Pancreas (tissue), 10 donors: ENCODE results near the gene C2CD3. TPM values are rescaled to one million over a fixed set of nuclear protein-coding genes. Genes with fewer than 3 reads are reported as not detected.
"Not testable (repeated sequence)": the region's sequence is repeated elsewhere in the genome, so short reads cannot be mapped to it uniquely, and the experiment has no call there.

ENCODE experiments used
- ATAC-seq, 4 donors: fragments of 200-7000 bp; cut with Tn5 transposase; one replicate each; pipeline versions ENCODE4 v1.8.0 to v1.9.1; 2020; ENCODE audit warnings: mild to moderate bottlenecking in 4 of 4, moderate library complexity in 4 of 4
- DNase-seq, 6 donors: peaks; one replicate each; pipeline ENCODE4 v3.0.0-alpha.2; 2020
- FAIRE-seq: peaks from 2 replicates; lab custom pipeline; 2012; peaks lifted over from hg19 to GRCh38; lab: Jason Lieb, UNC
- H3K27ac ChIP-seq, 4 donors: fragments of 200-600 bp; sonication (generic); 1 replicate in 3 of 4; 2 replicates in 1 of 4; pipeline versions ENCODE4 v1.5.0 to v1.8.0; 2020
- H3K27me3 ChIP-seq, 4 donors: fragments of 200-600 bp; one replicate each; pipeline ENCODE4 v1.8.0; 2021
- H3K36me3 ChIP-seq, 3 donors: fragments of 200-600 bp; sonication (generic) in 1 of 3; one replicate each; pipeline versions ENCODE4 v1.5.0 to v1.8.0; 2020 to 2021
- H3K4me1 ChIP-seq, 3 donors: fragments of 200-600 bp; one replicate each; pipeline ENCODE4 v1.8.0; 2021
- H3K4me3 ChIP-seq, 4 donors: fragments of 200-600 bp; sonication (generic) in 2 of 4; one replicate each; pipeline versions ENCODE4 v1.5.0 to v1.8.0; 2020 to 2021
- H3K9me3 ChIP-seq, 4 donors: fragments of 200-600 bp; one replicate each; pipeline ENCODE4 v1.8.0; 2021
- WGBS, 2 donors: extraction: QIAGEN DNeasy Blood & Tissue Kit; methylation state at CpG; one replicate each; pipeline ENCODE4 v1.1.7; 2013; 5-methylcytosine and 5-hydroxymethylcytosine counted together
- intact Hi-C, 3 donors: fragments of 100-400 bp; cut with DNase I; formaldehyde crosslinking; loops; one replicate each; pipeline versions ENCODE4 v1.11.1 to v1.14.2; 2022
- polyA plus RNA-seq, 2 donors: library from polyadenylated mRNA; stranded (reverse); fragments of 200-250 nt; gene quantifications; one replicate each; pipeline ENCODE4 v1.2.3, GENCODE V29; 2013
- total RNA-seq, 6 donors: library from RNA; stranded (reverse); fragmentation: NEBNext Ultra II Directional in 4 of 6; extraction: Animal tissue kit (Norgen Biotek cat#: 25700) in 4 of 6; gene quantifications; one replicate each; pipeline versions ENCODE4 v1.2.1 to v1.2.4, GENCODE V29; 2021 to 2023
- TF ChIP-seq, protein P1 (sequence below), 4 donors: fragments of 200-600 bp; sonication (generic) in 3 of 4; IDR thresholded peaks; one replicate each; pipeline versions ENCODE4 v1.5.0 to v1.8.0; 2021; ENCODE audit warnings: antibody characterized with exemption in 4 of 4
- donor health status: healthy with polysubstance abuse.
- donor health status: DM: no; HTN: no; CAD: no; lungs with moderate emphysema.
- donor health status: DM: no; HTN: no; CAD: no.
- donor health status: control.
- donor health status: control.
- donor health status: Bipolar disorder and iron deficiency.
- donor health status: DM: yes; HTN: yes; CAD: no.
- donor health status: DM: no; HTN: no; CAD: no.
- donor health status: DM: no; HTN: no; CAD: no.
- donor health status: DM: yes; HTN: yes; CAD: no.

C2CD3 gene
- total and polyA plus RNA-seq, 8 donors = 7.0 to 14.8 (median 8.7) TPM

DNA sequence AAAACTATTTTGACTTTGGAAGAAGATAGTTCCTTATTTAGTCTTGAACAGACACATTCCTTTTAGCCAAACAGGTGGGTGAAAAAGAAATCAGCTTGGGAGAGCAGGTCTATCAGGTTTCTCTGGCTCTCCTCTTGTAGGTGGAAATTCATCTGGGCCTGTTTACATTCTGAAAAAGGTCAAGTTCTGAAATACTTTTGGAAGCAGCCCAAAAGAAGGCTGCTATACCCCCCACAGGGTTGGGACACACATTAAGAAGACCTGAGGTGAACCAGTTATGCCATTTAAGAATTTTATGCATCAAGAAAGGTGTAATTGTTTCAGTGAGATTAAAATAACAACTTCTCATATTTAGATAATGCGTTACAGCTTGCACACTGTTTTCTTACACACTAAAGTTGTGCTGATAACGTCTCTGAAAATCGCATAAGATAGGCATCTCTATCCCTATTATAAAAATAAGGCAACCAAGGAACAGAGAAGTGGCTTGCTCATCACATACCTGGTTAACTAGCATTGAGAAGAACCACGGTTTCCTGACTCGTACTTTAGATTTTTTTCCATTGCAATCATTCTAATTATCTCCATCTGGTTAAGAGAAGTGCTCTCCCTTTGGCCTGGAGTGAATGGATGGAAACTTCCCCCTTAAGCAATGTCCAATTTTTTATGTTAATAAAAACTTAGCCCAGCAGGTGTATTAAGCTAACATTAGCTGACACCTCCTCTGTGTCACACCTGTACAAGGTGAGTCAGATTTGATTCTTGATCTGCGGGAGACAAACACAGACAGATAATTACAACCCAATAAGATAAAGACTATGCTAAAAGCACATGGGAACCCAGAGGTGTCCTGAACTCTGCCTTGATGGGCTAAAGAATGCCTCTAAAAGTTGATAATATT, 101.4 kb downstream of the C2CD3 start:
- TF ChIP-seq, protein P1, sequence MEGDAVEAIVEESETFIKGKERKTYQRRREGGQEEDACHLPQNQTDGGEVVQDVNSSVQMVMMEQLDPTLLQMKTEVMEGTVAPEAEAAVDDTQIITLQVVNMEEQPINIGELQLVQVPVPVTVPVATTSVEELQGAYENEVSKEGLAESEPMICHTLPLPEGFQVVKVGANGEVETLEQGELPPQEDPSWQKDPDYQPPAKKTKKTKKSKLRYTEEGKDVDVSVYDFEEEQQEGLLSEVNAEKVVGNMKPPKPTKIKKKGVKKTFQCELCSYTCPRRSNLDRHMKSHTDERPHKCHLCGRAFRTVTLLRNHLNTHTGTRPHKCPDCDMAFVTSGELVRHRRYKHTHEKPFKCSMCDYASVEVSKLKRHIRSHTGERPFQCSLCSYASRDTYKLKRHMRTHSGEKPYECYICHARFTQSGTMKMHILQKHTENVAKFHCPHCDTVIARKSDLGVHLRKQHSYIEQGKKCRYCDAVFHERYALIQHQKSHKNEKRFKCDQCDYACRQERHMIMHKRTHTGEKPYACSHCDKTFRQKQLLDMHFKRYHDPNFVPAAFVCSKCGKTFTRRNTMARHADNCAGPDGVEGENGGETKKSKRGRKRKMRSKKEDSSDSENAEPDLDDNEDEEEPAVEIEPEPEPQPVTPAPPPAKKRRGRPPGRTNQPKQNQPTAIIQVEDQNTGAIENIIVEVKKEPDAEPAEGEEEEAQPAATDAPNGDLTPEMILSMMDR (IDR thresholded peaks at IDR 0.05) = no peak
- WGBS, 2 donors = 15 to 42% methylated on average over 6 of the region's 6 CpGs
- no peak for FAIRE-seq
- H3K27ac ChIP-seq = peak overlapping the region; percentile 34 to 76 (median 51)
- H3K4me3 ChIP-seq = no peak overlapping the region
- peaks cover 26 to 38% (median 29%) of the 10 kb centered on the region in 3 donors for H3K4me1 ChIP-seq
- H3K36me3 ChIP-seq = peaks cover 0 to 5% (median 0%) of the 10 kb centered on the region in 3 donors
- peak; percentile 58 to 83 (median 82) for ATAC-seq
- H3K9me3 ChIP-seq = no peaks in the 10 kb centered on the region
- intact Hi-C loops = loop anchor here in 1 of 3 donors (10.0 kb wide), 1 partner anchor 105 kb away; no protein-coding TSS in a partner anchor
- H3K27me3 ChIP-seq = no peaks in the 10 kb centered on the region
- DNase-seq = peak in 3 of 6 donors; percentile 27 to 37 (median 32)

DNA sequence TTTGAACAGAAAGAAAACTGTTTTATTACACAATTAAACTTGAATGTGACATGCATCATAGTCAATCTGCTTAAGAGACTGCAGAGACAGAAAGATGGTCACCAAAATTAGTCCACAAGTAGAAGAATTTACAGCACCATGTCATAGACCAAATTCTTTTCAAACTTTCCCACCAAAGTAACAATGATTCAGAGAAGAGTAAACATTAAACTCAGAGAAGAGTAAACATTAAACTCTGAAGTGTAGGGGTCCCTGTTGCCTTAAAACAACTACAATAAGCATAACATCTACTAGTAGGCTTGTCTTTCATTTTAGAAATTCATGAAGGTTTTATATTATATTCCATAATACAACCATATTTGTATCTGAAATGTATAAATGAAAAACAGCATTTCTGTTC, 104.1 kb downstream of the C2CD3 start:
- intact Hi-C loops, H3K36me3 ChIP-seq, H3K9me3 ChIP-seq, DNase-seq, H3K4me3 ChIP-seq, FAIRE-seq, H3K27me3 ChIP-seq: not testable (repeated sequence)
- H3K27ac ChIP-seq = peak overlapping the region in 1 of 4 donors; percentile 28
- peak in 1 of 4 donors; percentile 48 for ATAC-seq
- peaks cover 26 to 38% (median 29%) of the 10 kb centered on the region in 3 donors for H3K4me1 ChIP-seq

DNA sequence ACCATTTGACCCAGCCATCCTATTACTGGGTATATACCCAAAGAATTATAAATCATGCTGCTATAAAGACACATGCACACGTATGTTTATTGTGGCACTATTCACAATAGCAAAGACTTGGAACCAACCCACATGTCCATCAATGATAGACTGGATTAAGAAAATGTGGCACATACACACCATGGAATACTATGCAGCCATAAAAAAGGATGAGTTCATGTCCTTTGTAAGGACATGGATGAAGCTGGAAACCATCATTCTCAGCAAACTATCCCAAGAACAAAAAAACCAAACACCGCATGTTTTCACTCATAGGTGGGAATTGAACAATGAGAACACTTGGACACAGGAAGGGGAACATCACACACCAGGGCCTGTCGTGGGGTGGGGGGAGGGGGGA, 105.3 kb downstream of the C2CD3 start:
- peaks cover 24 to 32% (median 26%) of the 10 kb centered on the region in 3 donors for H3K4me1 ChIP-seq
- ATAC-seq, FAIRE-seq, H3K27ac ChIP-seq, DNase-seq, H3K4me3 ChIP-seq, H3K36me3 ChIP-seq, H3K9me3 ChIP-seq, H3K27me3 ChIP-seq, intact Hi-C loops: not testable (repeated sequence)
- WGBS, 2 donors = 87 to 100% methylated on average over 3 of the region's 3 CpGs

DNA sequence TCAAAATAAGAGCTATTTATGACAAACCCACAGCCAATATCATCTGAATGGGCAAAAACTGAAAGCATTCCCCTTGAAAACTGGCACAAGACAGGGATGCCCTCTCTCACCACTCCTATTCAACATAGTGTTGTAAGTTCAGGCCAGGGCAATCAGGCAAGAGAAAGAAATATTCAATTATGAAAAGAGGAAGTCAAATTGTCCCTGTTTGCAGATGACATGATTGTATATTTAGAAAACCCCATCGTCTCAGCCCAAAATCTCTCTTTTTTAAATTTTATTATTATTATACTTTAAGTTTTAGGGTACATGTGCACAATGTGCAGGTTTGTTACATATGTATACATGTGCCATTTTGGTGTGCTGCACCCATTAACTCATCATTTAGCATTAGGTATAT, 107.2 kb downstream of the C2CD3 start:
- WGBS, 2 donors = 88 to 90% methylated on average over 1 of the region's 1 CpG
- H3K27ac ChIP-seq, H3K36me3 ChIP-seq, ATAC-seq, FAIRE-seq, DNase-seq, H3K27me3 ChIP-seq, H3K4me3 ChIP-seq, H3K9me3 ChIP-seq, intact Hi-C loops: not testable (repeated sequence)
- H3K4me1 ChIP-seq = peaks cover 7 to 18% (median 16%) of the 10 kb centered on the region in 3 donors

DNA sequence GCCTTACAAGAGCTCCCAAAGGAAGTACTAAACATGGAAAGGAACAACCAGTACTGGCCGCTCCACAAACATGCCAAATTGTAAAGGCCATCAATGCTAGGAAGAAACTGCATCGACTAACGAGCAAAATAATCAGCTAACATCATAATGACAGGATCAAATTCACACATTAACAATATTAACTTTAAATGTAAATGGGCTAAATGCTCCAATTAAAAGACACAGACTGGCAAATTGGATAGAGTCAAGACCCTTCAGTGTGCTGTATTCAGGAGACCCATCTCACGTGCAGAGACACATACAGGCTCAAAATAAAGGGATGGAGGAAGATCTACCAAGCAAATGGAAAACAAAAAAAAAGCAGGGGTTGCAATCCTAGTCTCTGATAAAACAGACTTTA, 109.2 kb downstream of the C2CD3 start:
- ATAC-seq, H3K4me1 ChIP-seq, H3K27me3 ChIP-seq, intact Hi-C loops, H3K27ac ChIP-seq, DNase-seq, H3K36me3 ChIP-seq, FAIRE-seq, H3K4me3 ChIP-seq, H3K9me3 ChIP-seq: not testable (repeated sequence)
- 96 to 98% methylated on average over 4 of the region's 4 CpGs for WGBS, 2 donors

DNA sequence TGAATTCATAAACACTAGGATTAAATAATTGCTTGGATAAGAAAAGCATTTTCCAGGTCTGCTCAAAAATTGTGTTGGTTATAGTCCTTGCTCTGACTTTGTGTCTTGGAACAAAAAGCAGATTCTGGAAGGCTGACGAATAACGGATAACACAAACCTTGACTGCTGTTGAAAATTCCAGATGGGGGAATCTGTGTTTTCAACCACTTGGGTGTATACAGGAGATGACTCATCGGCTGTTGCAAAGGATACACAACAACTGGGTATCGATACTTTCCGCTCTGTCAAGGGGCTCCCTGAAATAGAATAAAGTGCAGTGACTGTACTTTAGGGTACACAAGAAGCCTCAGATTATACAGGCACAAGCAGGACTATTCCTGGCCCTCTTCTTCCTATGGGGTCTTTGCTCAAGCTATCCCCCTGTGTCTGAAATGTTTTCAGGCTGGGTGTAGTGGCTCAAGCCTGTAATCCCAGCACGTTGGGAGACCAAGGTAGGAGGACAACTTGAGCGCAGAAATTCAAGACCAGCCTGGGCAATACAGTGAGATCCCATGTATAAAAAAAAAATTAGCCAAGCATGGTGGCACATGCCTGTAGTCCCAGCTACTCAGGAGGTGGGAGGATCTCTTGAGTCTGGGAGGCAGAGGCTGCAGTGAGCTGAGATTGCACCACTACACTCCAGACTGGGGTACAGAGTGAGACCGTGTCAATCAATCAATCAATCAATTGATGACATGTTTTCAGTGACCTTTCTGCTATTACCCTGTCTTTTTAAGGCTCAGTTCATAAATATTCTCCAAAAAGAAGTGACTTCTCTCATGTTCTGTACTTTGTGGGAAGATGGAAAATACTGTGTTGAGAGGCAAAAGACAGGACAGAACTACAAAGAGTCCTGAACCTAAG, 113.3 kb downstream of the C2CD3 start:
- no peak for DNase-seq
- Histone ChIP-seq H3K4me1 (no peaks in the 10 kb centered on the region), H3K27me3 (no peaks in the 10 kb centered on the region), H3K9me3 (no peaks in the 10 kb centered on the region), H3K27ac (no peak overlapping the region), H3K4me3 (no peak overlapping the region), H3K36me3 (no peaks in the 10 kb centered on the region)
- TF ChIP-seq, protein P1 (IDR thresholded peaks at IDR 0.05) = no peak
- intact Hi-C loops = no loop called here
- 89 to 91% methylated on average over 8 of the region's 8 CpGs for WGBS, 2 donors
- no peak for FAIRE-seq
- no peak for ATAC-seq
